ENCODE data around the gene NPTX1. TPM values are rescaled to one million over a fixed set of nuclear protein-coding genes. Genes with fewer than 3 reads are reported as not detected.

NPTX1 gene
- total and polyA plus RNA-seq, 2 of the 13 experiments (the other 11 are each of a cell fraction or from before 2014, with no cell fraction given): 0.01 TPM; not detected in 1

- TF ChIP-seq PHF8 (CRISPR knock-in tag; IDR thresholded peaks at IDR 0.05) (peak; percentile 93), SP1 (IDR thresholded peaks at IDR 0.05) (peak; percentile 60; the same call in 1 of the 2 replicates), SP1 (CRISPR knock-in tag; IDR thresholded peaks at IDR 0.05) (no peak), ZSCAN21 (CRISPR knock-in tag; IDR thresholded peaks at IDR 0.05; ENCODE audit: borderline replicate concordance) (peak; percentile 75), ZMYM4 (CRISPR knock-in tag; IDR thresholded peaks at IDR 0.05) (peak; percentile 85; the same call in 1 of the 2 replicates), RXRA (CRISPR knock-in tag; IDR thresholded peaks at IDR 0.05) (peak; percentile 80), ZFP41 (CRISPR knock-in tag; IDR thresholded peaks at IDR 0.05; ENCODE audit: borderline replicate concordance) (peak; percentile 90), AGO2 (optimal IDR thresholded peaks at IDR 0.05; ENCODE audit: low read depth, low read length) (peak; percentile 21), HOXD1 (CRISPR knock-in tag; IDR thresholded peaks at IDR 0.05) (peak; percentile 75), AHR (CRISPR knock-in tag; IDR thresholded peaks at IDR 0.05) (peak; percentile 92; the same call in 1 of the 2 replicates), ZC3H4 (CRISPR knock-in tag; IDR thresholded peaks at IDR 0.05; ENCODE audit: borderline replicate concordance) (no peak), IRF1 (CRISPR knock-in tag; IDR thresholded peaks at IDR 0.05; ENCODE audit: low read depth) (no peak), ASH2L (IDR thresholded peaks at IDR 0.05; ENCODE audit: insufficient read length, low read depth, low read length) (peak; percentile 67), GATA4 (IDR thresholded peaks at IDR 0.05; ENCODE audit: borderline replicate concordance, low read depth) (no peak; the same call in 1 of the 2 replicates), ZNF232 (CRISPR knock-in tag; IDR thresholded peaks at IDR 0.05; ENCODE audit: borderline replicate concordance) (peak; percentile 74), ZNF12 (CRISPR knock-in tag; IDR thresholded peaks at IDR 0.05) (peak; percentile 59; the same call in 1 of the 2 replicates), ZNF556 (CRISPR knock-in tag; IDR thresholded peaks at IDR 0.05; ENCODE audit: borderline replicate concordance) (peak; percentile 23; the same call in 1 of the 2 replicates), ZNF124 (CRISPR knock-in tag; IDR thresholded peaks at IDR 0.05) (peak; percentile 79), ATRX (CRISPR knock-in tag; IDR thresholded peaks at IDR 0.05; ENCODE audit: borderline replicate concordance) (no peak), SIN3A (IDR thresholded peaks at IDR 0.05; ENCODE audit: borderline replicate concordance, low read depth, low read length) (peak; percentile 73; the same call in 1 of the 2 replicates), ZNF788 (CRISPR knock-in tag; IDR thresholded peaks at IDR 0.05; ENCODE audit: borderline replicate concordance) (peak; percentile 79; the same call in 1 of the 2 replicates)
- TF ChIP-seq, protein P1, sequence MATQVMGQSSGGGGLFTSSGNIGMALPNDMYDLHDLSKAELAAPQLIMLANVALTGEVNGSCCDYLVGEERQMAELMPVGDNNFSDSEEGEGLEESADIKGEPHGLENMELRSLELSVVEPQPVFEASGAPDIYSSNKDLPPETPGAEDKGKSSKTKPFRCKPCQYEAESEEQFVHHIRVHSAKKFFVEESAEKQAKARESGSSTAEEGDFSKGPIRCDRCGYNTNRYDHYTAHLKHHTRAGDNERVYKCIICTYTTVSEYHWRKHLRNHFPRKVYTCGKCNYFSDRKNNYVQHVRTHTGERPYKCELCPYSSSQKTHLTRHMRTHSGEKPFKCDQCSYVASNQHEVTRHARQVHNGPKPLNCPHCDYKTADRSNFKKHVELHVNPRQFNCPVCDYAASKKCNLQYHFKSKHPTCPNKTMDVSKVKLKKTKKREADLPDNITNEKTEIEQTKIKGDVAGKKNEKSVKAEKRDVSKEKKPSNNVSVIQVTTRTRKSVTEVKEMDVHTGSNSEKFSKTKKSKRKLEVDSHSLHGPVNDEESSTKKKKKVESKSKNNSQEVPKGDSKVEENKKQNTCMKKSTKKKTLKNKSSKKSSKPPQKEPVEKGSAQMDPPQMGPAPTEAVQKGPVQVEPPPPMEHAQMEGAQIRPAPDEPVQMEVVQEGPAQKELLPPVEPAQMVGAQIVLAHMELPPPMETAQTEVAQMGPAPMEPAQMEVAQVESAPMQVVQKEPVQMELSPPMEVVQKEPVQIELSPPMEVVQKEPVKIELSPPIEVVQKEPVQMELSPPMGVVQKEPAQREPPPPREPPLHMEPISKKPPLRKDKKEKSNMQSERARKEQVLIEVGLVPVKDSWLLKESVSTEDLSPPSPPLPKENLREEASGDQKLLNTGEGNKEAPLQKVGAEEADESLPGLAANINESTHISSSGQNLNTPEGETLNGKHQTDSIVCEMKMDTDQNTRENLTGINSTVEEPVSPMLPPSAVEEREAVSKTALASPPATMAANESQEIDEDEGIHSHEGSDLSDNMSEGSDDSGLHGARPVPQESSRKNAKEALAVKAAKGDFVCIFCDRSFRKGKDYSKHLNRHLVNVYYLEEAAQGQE (IDR thresholded peaks at IDR 0.05; ENCODE audit: borderline replicate concordance in 1 of 2, low read depth in 1 of 2, low read length in 2 of 2): no peak; a peak in 1 of 4 replicates
- TF ChIP-seq, protein P2, sequence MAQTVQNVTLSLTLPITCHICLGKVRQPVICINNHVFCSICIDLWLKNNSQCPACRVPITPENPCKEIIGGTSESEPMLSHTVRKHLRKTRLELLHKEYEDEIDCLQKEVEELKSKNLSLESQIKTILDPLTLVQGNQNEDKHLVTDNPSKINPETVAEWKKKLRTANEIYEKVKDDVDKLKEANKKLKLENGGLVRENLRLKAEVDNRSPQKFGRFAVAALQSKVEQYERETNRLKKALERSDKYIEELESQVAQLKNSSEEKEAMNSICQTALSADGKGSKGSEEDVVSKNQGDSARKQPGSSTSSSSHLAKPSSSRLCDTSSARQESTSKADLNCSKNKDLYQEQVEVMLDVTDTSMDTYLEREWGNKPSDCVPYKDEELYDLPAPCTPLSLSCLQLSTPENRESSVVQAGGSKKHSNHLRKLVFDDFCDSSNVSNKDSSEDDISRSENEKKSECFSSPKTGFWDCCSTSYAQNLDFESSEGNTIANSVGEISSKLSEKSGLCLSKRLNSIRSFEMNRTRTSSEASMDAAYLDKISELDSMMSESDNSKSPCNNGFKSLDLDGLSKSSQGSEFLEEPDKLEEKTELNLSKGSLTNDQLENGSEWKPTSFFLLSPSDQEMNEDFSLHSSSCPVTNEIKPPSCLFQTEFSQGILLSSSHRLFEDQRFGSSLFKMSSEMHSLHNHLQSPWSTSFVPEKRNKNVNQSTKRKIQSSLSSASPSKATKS (CRISPR knock-in tag; IDR thresholded peaks at IDR 0.05): no peak; the same call in 1 of the 2 replicates
Observed at GRCh38 chr17:80454557-80455335, 21.7 kb downstream of the NPTX1 start (continued).
